DMS53 treated with DMSO at 0.1 percent for 48 hours (cell line): ENCODE data around the gene ACACA.
"Not testable (repeated sequence)": the region's sequence is repeated elsewhere in the genome, so short reads cannot be mapped to it uniquely, and the experiment has no call there.

Source experiments
- DNase-seq: peaks from one replicate; lab custom pipeline; 2025; ENCODE audit not compliant: unreplicated experiment; lab: John Stamatoyannopoulos, UW

Gene ACACA

GRCh38 chr17:37182786-37183465 lies 223.7 kb downstream of the ACACA start:
- DNase-seq, result no peak

GRCh38 chr17:37180376-37180775 lies 226.3 kb downstream of the ACACA start:
- no peak for DNase-seq

GRCh38 chr17:37179893-37180292 lies 226.7 kb downstream of the ACACA start:
- DNase-seq, result no peak

- no peak for DNase-seq
Measured at GRCh38 chr17:37177254-37177870, 229.3 kb downstream of the ACACA start.

GRCh38 chr17:37176723-37177122 lies 229.9 kb downstream of the ACACA start:
- no peak for DNase-seq

GRCh38 chr17:37174205-37174604 lies 232.4 kb downstream of the ACACA start:
- DNase-seq, result peak; percentile 44

- no peak for DNase-seq
Measured at GRCh38 chr17:37170881-37171425, 235.7 kb downstream of the ACACA start.

- peak; percentile 96 for DNase-seq
Measured at GRCh38 chr17:37168731-37169353, 237.8 kb downstream of the ACACA start.

GRCh38 chr17:37167756-37168155 lies 238.9 kb downstream of the ACACA start:
- DNase-seq, result no peak

- DNase-seq, result no peak
Measured at GRCh38 chr17:37164057-37164456, 242.6 kb downstream of the ACACA start.

GRCh38 chr17:37162800-37163199 lies 243.8 kb downstream of the ACACA start:
- no peak for DNase-seq

GRCh38 chr17:37160944-37161343 lies 245.7 kb downstream of the ACACA start:
- no peak for DNase-seq

- DNase-seq, result no peak
Measured at GRCh38 chr17:37158290-37158689, 248.3 kb downstream of the ACACA start.

- DNase-seq, result no peak
Measured at GRCh38 chr17:37148156-37148555, 258.5 kb downstream of the ACACA start.

- peak; percentile 50 for DNase-seq
Measured at GRCh38 chr17:37147301-37147812, 259.3 kb downstream of the ACACA start.

GRCh38 chr17:37146086-37147064 lies 260.3 kb downstream of the ACACA start:
- DNase-seq, result no peak

GRCh38 chr17:37144075-37144701 lies 262.4 kb downstream of the ACACA start:
- DNase-seq, result no peak

GRCh38 chr17:37143558-37143957 lies 263.1 kb downstream of the ACACA start:
- DNase-seq, result not testable (repeated sequence)

GRCh38 chr17:37142294-37142896 lies 264.2 kb downstream of the ACACA start:
- no peak for DNase-seq
